ENCODE measurements around the gene TBCA. TPM values are rescaled to one million over a fixed set of nuclear protein-coding genes. Genes with fewer than 3 reads are reported as not detected.

The TBCA gene
- total and polyA plus RNA-seq, 9 of the 15 experiments (the other 6 are each of a cell fraction or from before 2014, with no cell fraction given): 164 to 661 (median 334) TPM

DNA sequence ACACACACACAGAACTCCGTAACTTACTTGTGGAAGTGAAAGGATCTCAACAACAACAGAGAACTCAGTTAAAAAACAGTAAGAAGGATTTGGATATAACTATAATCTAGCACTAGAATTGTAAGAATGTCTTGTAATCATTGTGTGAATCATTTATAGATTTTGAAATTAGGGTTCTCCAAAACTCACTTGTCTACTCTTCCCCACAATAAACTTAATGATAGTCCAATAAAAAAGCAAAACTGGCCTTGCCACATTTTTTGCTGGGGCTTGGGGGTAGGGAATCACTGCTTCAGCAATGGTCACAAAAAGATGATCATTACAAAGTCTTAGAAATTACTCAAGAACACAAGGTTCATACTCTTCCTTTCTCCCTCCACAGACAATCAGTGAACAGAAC is 8.8 kb downstream of the TBCA start:
- no peak overlapping the region for H2AFZ ChIP-seq (ENCODE audit: low read depth, low read length)
- no peaks in the 10 kb centered on the region for H4K20me1 ChIP-seq (replicated peaks; ENCODE audit: control insufficient read depth, insufficient read depth, low read length)
- no peak overlapping the region for H3K4me3 ChIP-seq
- ATAC-seq (no peak), DNase-seq (ENCODE audit: extremely low read depth in 1 of 4, low spot score in 3 of 4) (no peak), FAIRE-seq (no peak)
- 94% methylated on average over 1 of the region's 1 CpG for WGBS (ENCODE audit: insufficient coverage, low coverage, missing lambda C conversion rate)
- BruUV-seq (replicated peaks): no TSS peak
- CTCF ChIA-PET (ENCODE audit: low intra/inter-chr PET ratio): no interaction called here
- 0 out of 2 replicates have a peak, but pooled peaks cover 4% of the 10 kb centered on the region for H3K9me3 ChIP-seq (replicated peaks; ENCODE audit: control insufficient read depth, insufficient read depth, low read depth, low read length)
- peaks cover 94% of the 10 kb centered on the region for H3K79me2 ChIP-seq (ENCODE audit: control insufficient read depth, insufficient read depth, low read length)
- H3K9me1 ChIP-seq (ENCODE audit: control insufficient read depth, insufficient read depth, low read length): no peaks in the 10 kb centered on the region
- POLR2A ChIA-PET: interaction anchor here (0.6 to 1.3 kb wide), 2 partner anchors 8 to 181 kb away, joined by 3 to 6 read pairs; no protein-coding TSS in a partner anchor
- H3K4me2 ChIP-seq (ENCODE audit: insufficient read depth, low read length): no peak overlapping the region
- no peaks in the 10 kb centered on the region for H3K27me3 ChIP-seq (ENCODE audit: control insufficient read depth in 2 of 2, insufficient read depth in 2 of 2, low read length in 2 of 2)
- no peak overlapping the region for H3K9ac ChIP-seq (ENCODE audit: insufficient read depth in 1 of 2, low read depth in 2 of 2, low read length in 2 of 2)
- no peak overlapping the region for H3K27ac ChIP-seq (ENCODE audit: extremely low read depth, low read depth, low read length)
- H3K4me1 ChIP-seq (replicated peaks in 1 of 2; ENCODE audit: control insufficient read depth in 2 of 2, insufficient read depth in 2 of 2, low read length in 2 of 2): peaks cover 6 to 8% of the 10 kb centered on the region in 2 experiments; a peak in 3 of 5 replicates
- in situ Hi-C loops (cut with MboI): no loop called here
- peaks cover 63% of the 10 kb centered on the region for H3K36me3 ChIP-seq (ENCODE audit: control insufficient read depth, insufficient read depth, low read length)
- TF ChIP-seq MCM5 (IDR thresholded peaks at IDR 0.05; ENCODE audit: low read depth) (no peak), ESRRA (IDR thresholded peaks at IDR 0.05; ENCODE audit: borderline replicate concordance, low read depth) (no peak), EZH2 (IDR thresholded peaks at IDR 0.05; ENCODE audit: borderline replicate concordance, low read depth, low read length) (no peak), CBX2 (IDR thresholded peaks at IDR 0.05; ENCODE audit: insufficient read depth, low read length, poor library complexity, severe bottlenecking) (no peak)
- TF ChIP-seq, protein P1, sequence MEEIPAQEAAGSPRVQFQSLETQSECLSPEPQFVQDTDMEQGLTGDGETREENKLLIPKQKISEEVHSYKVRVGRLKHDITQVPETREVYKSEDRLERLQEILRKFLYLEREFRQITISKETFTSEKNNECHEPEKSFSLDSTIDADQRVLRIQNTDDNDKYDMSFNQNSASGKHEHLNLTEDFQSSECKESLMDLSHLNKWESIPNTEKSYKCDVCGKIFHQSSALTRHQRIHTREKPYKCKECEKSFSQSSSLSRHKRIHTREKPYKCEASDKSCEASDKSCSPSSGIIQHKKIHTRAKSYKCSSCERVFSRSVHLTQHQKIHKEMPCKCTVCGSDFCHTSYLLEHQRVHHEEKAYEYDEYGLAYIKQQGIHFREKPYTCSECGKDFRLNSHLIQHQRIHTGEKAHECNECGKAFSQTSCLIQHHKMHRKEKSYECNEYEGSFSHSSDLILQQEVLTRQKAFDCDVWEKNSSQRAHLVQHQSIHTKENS (CRISPR knock-in tag; IDR thresholded peaks at IDR 0.05): no peak
- intact Hi-C loops (cut with micrococcal nuclease): no loop called here
